HG03175 (cell line): ENCODE results near the gene THUMPD3.

Experiments used
- ATAC-seq: cut with Tn5 transposase; IDR thresholded peaks from one replicate; pipeline ENCODE4 v1.9.1; 2021; ENCODE audit warnings: mild to moderate bottlenecking, moderate library complexity; ENCODE audit not compliant: unreplicated experiment

The THUMPD3 gene

GRCh38 chr3:9362731-9363530, at the start of gene THUMPD3:
Gene THUMPD3, plus strand, starts transcription at chr3:9363054. Its CDS starts 2,015 bp downstream, at chr3:9365069.
- peak; percentile 98 for ATAC-seq

GRCh38 chr3:9314796-9315195, 48.1 kb upstream of the THUMPD3 start:
- no peak for ATAC-seq

- ATAC-seq, result no peak
Measured at GRCh38 chr3:9316881-9317361, 45.9 kb upstream of the THUMPD3 start.

GRCh38 chr3:9322780-9323179, 40.1 kb upstream of the THUMPD3 start:
- no peak for ATAC-seq

- no peak for ATAC-seq
Measured at GRCh38 chr3:9324944-9325343, 37.9 kb upstream of the THUMPD3 start.

GRCh38 chr3:9327578-9327977, 35.3 kb upstream of the THUMPD3 start:
- no peak for ATAC-seq

- no peak for ATAC-seq
Measured at GRCh38 chr3:9330166-9330703, 32.6 kb upstream of the THUMPD3 start.

- no peak for ATAC-seq
Measured at GRCh38 chr3:9331171-9331570, 31.7 kb upstream of the THUMPD3 start.

GRCh38 chr3:9332250-9333030, 30.4 kb upstream of the THUMPD3 start:
- ATAC-seq, result no peak

- no peak for ATAC-seq
Measured at GRCh38 chr3:9339761-9340471, 22.9 kb upstream of the THUMPD3 start.

GRCh38 chr3:9340472-9340902, 22.4 kb upstream of the THUMPD3 start:
- ATAC-seq, result no peak

- no peak for ATAC-seq
Measured at GRCh38 chr3:9342696-9343095, 20.2 kb upstream of the THUMPD3 start.

GRCh38 chr3:9343115-9343514, 19.7 kb upstream of the THUMPD3 start:
- ATAC-seq, result no peak

GRCh38 chr3:9345041-9345440, 17.8 kb upstream of the THUMPD3 start:
- no peak for ATAC-seq

- ATAC-seq, result no peak
Measured at GRCh38 chr3:9346141-9346540, 16.7 kb upstream of the THUMPD3 start.

GRCh38 chr3:9347081-9347480, 15.8 kb upstream of the THUMPD3 start:
- ATAC-seq, result no peak

GRCh38 chr3:9347887-9348286, 15.0 kb upstream of the THUMPD3 start:
- no peak for ATAC-seq

- ATAC-seq, result no peak
Measured at GRCh38 chr3:9349321-9350117, 13.3 kb upstream of the THUMPD3 start.

GRCh38 chr3:9351709-9352126, 11.1 kb upstream of the THUMPD3 start:
- ATAC-seq, result no peak
